Sciatic nerve (tissue), 1 donor: Measurements from ENCODE around the gene TSTD1. TPM values are rescaled to one million over a fixed set of nuclear protein-coding genes. Genes with fewer than 3 reads are reported as not detected.

Experiments used
- total RNA-seq: library from RNA; stranded (reverse); fragmentation: NEBNext Ultra II Directional; extraction: Animal tissue kit (Norgen Biotek cat#: 25700); gene quantifications from one replicate; pipeline ENCODE4 v1.2.1, GENCODE V29; 2021
- donor health status: DM: no; HTN: no; CAD: no.

TSTD1 gene
- total RNA-seq, 1 donor from 2014 or later, result 13.1 TPM

Other genes with a start within 250 kb of the TSTD1 start
- 1.2 TPM for gene LY9, start 242.8 kb downstream of the TSTD1 start, total RNA-seq
- 0.98 TPM for gene CD244, start 176.1 kb downstream of the TSTD1 start, total RNA-seq
- 1.5 TPM for gene ITLN1, start 153.8 kb downstream of the TSTD1 start, total RNA-seq
- gene ITLN2, start 84.2 kb downstream of the TSTD1 start, total RNA-seq, result not detected
- 20.3 TPM for gene F11R, start 17.8 kb downstream of the TSTD1 start, total RNA-seq
- gene USF1, start 7.0 kb upstream of the TSTD1 start, total RNA-seq, result 58.0 TPM
- 13.7 TPM for gene ARHGAP30, start 30.9 kb upstream of the TSTD1 start, total RNA-seq
- gene NECTIN4, start 50.6 kb upstream of the TSTD1 start, total RNA-seq, result 0.09 TPM
- gene KLHDC9, start 59.4 kb upstream of the TSTD1 start, total RNA-seq, result 6.6 TPM
- gene PFDN2, start 79.1 kb upstream of the TSTD1 start, total RNA-seq, result 57.0 TPM
- 38.0 TPM for gene NIT1, start 79.1 kb upstream of the TSTD1 start, total RNA-seq
- 34.3 TPM for gene DEDD, start 93.7 kb upstream of the TSTD1 start, total RNA-seq
- gene UFC1, start 115.0 kb upstream of the TSTD1 start, total RNA-seq, result 70.4 TPM
- 23.5 TPM for gene USP21, start 120.5 kb upstream of the TSTD1 start, total RNA-seq
- 25.0 TPM for gene PPOX, start 127.5 kb upstream of the TSTD1 start, total RNA-seq
- 21.0 TPM for gene B4GALT3, start 138.5 kb upstream of the TSTD1 start, total RNA-seq
- gene ADAMTS4, start 160.1 kb upstream of the TSTD1 start, total RNA-seq, result 75.9 TPM
- 76.5 TPM for gene NDUFS2, start 163.4 kb upstream of the TSTD1 start, total RNA-seq
- gene FCER1G, start 176.3 kb upstream of the TSTD1 start, total RNA-seq, result 43.9 TPM
- gene APOA2, start 184.7 kb upstream of the TSTD1 start, total RNA-seq, result not detected
- gene TOMM40L, start 187.1 kb upstream of the TSTD1 start, total RNA-seq, result 11.0 TPM
- not detected for gene NR1I3, start 199.2 kb upstream of the TSTD1 start, total RNA-seq
- gene PCP4L1, start 219.8 kb upstream of the TSTD1 start, total RNA-seq, result 0.89 TPM